Measurements from ENCODE around the gene KIAA1210.

DNA sequence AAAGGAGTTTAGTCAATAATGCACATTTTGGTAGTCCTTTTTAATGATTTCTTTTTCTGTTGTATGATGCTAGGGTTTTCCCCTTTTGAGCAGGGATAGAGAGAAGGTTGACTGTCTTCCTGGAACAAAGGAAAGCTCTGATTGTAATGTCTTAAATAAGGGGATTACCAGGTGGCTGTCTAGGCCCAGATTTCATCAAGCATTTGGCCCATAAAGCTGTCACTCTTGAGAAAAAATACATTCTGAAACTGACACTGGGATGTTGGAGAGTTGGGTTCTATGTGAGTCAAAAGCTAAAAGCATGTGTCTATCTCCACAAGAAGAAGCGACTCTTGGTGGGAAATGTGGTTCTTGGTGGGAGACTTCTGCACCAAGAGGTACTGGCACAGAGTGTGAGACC lies 26.4 kb downstream of the KIAA1210 start:
- TF ChIP-seq CTCF (IDR thresholded peaks at IDR 0.05; ENCODE audit: low read depth, low read length, poor library complexity, severe bottlenecking) (no peak), EZH2phosphoT487 (IDR thresholded peaks at IDR 0.05; ENCODE audit: borderline replicate concordance, low read length) (no peak)

All from DOHH2 (cell line).